ENCODE measurements around the gene FCGR1A.
"Not testable (repeated sequence)": the region's sequence is repeated elsewhere in the genome, so short reads cannot be mapped to it uniquely, and the experiment has no call there.

GRCh38 chr1:149740148-149740581 lies 42.3 kb upstream of the FCGR1A start:
- TF ChIP-seq EP300, POLR2AphosphoS5, CTCF, POLR2A (IDR thresholded peaks at IDR 0.05): not testable (repeated sequence)
